Stimulated activated CD4-positive, alpha-beta T cell treated with anti-CD3 and anti-CD28 coated beads, TNF-alpha, amount 100 ng/mL, for 1 hour (primary cell): ENCODE data around the gene POLA2.
"Not testable (repeated sequence)": the region's sequence is repeated elsewhere in the genome, so short reads cannot be mapped to it uniquely, and the experiment has no call there.

ENCODE experiments used
- DNase-seq, 3 donors: peaks; one replicate each; pipeline ENCODE4 v3.0.0-alpha.2; 2020; ENCODE audit warnings: low read depth in 3 of 3, low spot score in 1 of 3

POLA2 gene

GRCh38 chr11:65241692-65242091 is 20.1 kb upstream of the POLA2 start:
- no peak for DNase-seq

GRCh38 chr11:65242389-65242788 is 19.4 kb upstream of the POLA2 start:
- DNase-seq, result no peak

GRCh38 chr11:65243797-65244196 is 18.0 kb upstream of the POLA2 start:
- DNase-seq, result no peak

DNA sequence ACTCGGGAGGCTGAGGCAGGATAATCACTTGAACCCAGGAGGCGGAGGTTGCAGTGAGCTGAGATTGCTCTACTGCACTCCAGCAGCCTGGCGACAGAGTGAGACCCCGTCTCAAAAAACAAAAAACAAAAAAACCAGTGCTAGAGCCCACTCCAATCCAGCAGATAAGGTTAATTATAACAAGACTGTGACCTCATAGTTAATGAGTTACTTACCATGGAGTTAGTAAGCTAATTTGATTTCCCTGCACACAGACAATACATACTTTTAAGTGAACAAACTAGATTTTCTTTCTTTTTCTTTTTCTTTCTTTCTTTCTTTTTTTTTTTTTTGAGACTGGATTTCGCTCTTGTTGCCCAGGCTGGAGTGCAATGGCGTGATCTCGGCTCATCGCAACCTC is 16.7 kb upstream of the POLA2 start:
- DNase-seq, result not testable (repeated sequence)

- DNase-seq, result no peak
Observed at GRCh38 chr11:65246506-65246905, 15.3 kb upstream of the POLA2 start.

DNA sequence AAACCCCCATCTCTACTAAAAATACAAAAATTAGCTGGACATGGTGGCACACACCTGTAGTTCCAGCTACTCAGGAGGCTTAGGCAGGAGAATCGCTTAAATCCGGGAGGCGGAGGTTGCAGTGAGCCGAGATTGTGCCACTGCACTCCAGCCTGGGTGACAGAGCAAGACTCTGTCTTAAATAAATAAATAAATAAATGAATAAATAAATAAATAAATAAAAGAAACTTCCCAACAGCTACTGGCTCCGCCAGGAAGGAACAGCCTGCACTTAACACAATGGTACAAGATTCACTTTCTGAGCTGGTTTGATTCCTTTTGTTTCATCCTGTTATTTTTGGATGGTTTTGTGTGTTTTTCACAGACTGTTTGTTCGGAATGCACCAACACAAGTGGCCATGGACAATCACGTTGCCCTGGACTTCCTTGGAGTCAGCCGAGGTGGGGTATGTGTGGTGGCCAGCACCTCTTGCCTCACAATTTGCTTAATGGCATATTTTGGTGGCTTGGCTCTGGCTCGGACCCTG is 13.5 kb upstream of the POLA2 start:
- not testable (repeated sequence) for DNase-seq

- DNase-seq, result no peak
Observed at GRCh38 chr11:65251476-65251875, 10.3 kb upstream of the POLA2 start.

GRCh38 chr11:65254724-65255123 is 7.0 kb upstream of the POLA2 start:
- DNase-seq, result no peak

DNA sequence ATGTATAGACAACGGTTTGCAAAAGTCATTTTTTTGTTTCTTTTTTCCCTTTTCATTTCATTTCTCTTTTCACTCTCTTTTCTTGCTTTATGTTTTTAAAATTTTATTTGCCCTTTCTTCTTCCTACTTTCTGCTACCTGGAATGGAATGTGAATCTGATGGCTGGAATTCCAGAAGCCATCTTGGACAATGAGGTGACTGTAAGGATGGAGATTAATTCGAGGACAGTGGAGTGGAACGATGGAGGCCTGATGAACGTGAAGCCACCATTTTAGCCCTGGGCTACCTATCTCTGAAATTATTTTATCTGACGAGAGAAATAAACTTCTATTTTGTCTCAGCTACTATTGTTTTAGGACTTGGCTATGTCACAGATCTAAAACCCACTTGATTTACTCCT is 2.8 kb upstream of the POLA2 start:
- DNase-seq, result no peak

DNA sequence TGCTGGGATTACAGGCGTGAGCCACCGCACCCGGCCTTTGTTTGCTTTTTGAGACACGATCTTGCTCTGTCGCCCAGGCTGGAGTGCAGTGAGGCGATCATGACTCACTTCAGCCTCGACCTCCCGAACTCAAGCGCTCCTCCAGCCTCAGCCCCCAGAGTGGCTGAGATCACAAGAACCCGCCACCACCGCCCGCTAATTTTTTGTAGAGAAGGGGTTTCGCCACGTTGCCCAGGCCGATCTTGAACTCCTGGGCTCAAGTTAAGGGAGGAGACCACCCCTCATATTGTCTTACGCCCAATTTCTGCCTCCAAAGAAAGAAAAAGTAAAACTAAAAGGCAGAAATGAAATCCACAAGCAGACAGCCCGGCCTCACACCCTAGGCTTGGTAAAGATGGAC is 1.5 kb upstream of the POLA2 start:
- DNase-seq, result no peak

DNA sequence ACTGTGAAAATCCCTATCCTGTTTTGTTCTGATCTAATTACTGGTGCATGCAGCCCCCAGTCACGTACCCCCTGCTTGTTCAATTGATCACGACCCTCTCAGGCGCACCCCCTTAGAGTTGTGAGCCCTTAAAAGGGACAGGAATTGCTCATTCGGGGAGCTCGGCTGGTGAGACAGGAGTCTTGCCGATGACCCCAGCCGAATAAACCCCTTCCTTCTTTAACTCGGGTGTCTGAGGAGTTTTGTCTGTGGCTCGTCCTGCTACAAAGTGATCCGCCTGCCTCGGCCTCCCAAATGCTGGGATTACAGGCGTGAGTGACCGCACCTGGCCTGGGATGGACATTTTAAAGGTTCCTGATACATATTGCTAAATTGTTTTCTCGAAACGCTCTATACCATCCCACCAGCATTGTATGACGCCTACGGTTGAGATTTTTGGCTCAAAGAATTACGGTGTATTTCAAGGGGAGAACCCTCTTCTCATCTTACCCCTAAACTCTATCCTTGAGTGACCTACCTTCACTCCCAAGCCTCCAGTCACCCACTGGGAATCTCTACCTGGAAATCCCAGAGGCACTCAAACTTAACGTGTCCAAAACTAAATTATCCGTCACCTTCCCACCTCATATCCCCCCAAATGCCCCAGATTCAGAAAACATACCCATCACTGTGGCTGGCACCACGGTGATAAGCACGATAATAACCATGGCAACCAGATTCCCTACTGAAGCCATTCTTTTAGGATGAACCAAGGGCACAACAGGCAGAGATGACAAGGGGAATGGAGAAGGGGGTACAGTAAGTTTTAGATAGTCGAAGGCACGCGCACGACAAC is 789 bp upstream of the POLA2 start:
- no peak for DNase-seq

DNA sequence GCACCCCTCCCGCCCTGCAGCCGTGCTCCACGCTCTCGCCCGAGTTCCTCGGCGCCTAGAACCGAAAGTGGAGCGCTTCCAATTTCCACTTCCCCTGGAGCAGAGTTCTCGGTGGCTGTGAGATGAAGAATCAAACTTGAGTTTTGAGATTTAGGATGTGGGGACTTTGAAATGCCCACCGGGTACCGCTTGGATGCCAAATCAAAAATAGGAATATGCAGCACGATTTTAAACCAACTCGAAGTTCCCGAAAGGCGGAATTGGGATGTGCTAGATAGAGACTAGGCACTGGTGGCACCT is 569 bp downstream of the POLA2 start:
- no peak for DNase-seq

- DNase-seq, result no peak
Observed at GRCh38 chr11:65262776-65263175, 1.0 kb downstream of the POLA2 start.

- DNase-seq, result not testable (repeated sequence)
Observed at GRCh38 chr11:65264747-65265146, 3.0 kb downstream of the POLA2 start.

DNA sequence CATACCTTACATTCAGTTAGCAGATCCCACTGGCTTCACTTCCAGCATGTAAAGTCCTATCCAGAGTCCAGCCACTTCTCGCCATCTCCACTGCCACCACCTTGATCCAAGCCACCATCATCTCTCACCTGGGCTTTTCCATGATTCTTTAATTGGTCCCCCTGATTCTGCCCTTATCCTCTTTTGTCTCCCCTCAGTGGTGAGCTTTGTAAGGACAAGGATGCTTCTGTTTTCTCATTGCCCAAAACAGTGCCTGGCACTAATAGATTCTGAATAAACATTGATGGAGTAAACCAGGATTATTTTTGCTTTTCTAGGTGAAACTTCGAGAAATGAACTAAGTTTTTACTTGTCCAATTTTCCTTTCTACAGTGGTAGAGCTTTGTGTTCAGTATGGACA is 4.4 kb downstream of the POLA2 start:
- no peak for DNase-seq

DNA sequence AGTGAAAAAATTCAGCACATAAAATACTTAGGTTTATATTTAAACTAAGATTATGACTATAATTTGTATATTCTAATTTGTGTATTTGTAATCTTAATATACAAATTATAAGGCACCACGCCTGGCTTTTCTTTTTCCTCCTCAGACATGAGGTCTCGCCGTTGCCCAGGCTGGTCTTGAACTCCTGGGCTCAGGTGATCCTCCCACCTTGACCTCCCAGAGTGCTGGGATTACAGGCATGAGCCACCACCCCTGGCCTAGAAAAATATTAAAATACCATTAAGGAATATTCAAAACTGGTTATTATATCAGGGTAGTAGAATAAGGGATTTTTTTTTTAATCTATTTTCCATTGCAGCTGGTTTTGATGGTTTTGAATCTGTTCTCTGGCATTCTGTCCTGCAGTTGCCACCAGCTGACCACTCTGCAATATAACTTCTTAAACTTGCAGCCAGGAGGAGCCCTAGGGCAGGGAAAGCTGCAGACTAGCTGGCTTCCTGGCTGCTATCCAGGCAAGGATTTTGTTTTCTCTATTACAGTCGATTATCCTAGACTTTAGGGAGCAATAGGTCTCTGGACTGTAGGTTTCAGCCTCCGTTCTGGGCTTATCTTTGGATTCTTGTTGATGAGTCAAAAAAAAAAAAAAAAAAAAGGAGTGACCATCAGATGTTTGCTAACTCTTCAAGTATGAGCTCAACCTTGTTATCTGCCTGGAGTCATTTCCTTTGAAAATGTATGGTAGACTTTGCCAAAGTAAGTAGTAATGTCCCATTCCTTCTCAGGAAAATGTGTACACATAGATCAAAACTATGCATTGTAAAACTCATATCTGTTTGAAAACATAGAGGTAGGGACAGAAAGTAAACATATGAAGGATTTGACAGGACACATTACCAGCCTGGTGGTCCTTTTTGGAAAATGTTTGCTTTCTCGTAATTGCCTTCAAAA is 13.2 kb downstream of the POLA2 start:
- no peak for DNase-seq

GRCh38 chr11:65275906-65276305 is 14.1 kb downstream of the POLA2 start:
- no peak for DNase-seq

- no peak for DNase-seq
Observed at GRCh38 chr11:65277631-65278277, 16.0 kb downstream of the POLA2 start.

GRCh38 chr11:65278356-65278755 is 16.6 kb downstream of the POLA2 start:
- no peak for DNase-seq

GRCh38 chr11:65279279-65279678 is 17.5 kb downstream of the POLA2 start:
- DNase-seq, result no peak

DNA sequence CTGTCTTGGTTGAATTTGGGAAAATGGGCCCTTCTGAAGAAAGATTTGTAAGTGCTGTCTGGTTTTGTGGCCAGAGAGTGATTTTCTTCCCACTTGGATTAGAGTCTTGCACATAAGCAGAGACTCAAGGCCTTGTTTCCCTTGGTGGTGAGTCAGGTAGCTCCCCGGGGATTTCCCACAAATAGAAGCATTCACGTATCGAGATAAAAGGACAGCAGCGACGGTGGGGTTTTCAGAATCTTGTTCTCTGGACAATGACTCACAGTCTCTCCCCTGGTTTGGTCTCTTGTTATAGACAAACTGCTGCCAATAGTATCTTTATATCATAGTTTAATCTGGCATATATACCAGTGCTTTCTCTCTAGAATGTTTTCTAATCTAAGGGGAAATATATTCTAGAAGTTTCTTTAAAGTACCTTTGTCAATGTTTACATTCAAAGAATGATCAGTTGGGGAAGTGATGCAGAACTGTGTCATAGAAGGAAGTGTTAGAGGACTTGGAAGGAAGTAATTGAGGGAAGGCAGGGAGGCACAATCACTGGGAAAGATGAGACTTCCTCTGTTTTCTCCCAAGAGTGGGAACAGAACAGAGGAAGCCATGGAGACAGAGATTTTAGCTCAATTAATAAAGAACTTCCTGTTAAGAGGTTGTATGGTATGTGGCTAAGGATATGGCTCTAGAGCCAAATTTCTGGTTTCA is 18.1 kb downstream of the POLA2 start:
- peak in 2 of 3 donors; percentile 7 to 28 for DNase-seq
